ENCODE results near the gene CFAP126. TPM values are rescaled to one million over a fixed set of nuclear protein-coding genes. Genes with fewer than 3 reads are reported as not detected.

CFAP126 gene
- total and polyA plus RNA-seq, 2 of the 13 experiments (the other 11 are each of a cell fraction or from before 2014, with no cell fraction given): not detected

DNA sequence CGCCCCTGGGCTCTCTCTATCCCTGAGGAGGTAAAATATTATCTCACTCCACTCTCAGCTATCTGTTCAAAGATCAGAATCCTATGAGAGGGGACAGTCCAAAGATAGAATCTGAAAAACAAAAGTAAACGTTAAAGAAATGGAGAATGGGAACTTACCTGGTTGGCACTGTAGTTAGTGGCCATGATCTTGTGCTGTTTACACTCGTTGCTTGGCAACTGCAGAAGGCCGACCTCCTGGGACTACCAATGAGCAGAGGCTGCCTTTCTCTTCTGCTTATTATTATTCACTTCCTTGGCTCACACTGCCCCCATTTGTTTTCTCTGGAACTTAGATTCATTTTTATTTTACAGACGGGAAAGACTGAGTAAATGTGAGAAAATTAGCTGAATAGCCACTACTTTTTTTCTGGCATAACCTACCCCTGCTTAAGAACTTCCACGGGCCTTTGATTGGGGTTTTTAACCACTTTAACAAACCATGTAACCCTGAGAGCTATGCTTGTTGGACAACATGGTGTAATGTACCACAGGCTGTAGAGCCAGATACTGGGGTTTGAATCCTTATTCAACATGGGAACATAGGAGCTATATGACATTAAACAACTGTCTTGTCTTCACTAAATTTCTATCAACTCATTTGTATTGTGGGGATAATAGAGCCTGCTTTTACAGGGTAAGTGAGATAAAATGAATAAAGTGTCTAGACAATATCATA lies at the start of gene CFAP126 (continued):
- TF ChIP-seq RFXAP (CRISPR knock-in tag; IDR thresholded peaks at IDR 0.05; ENCODE audit: borderline replicate concordance) (peak; percentile 55; the same call in 1 of the 2 replicates), ZNF224 (CRISPR knock-in tag; IDR thresholded peaks at IDR 0.05) (no peak), THAP11 (CRISPR knock-in tag; IDR thresholded peaks at IDR 0.05) (0 out of 2 replicates have a peak, but pooled peaks have one; percentile 25), ZNF20 (CRISPR knock-in tag; IDR thresholded peaks at IDR 0.05) (no peak), ZNF878 (CRISPR knock-in tag; IDR thresholded peaks at IDR 0.05) (no peak), ZNF703 (CRISPR knock-in tag; IDR thresholded peaks at IDR 0.05; ENCODE audit: borderline replicate concordance) (no peak), ZNF605 (CRISPR knock-in tag; IDR thresholded peaks at IDR 0.05) (no peak), ZNF33A (CRISPR knock-in tag; IDR thresholded peaks at IDR 0.05; ENCODE audit: borderline replicate concordance) (no peak), ASH2L (IDR thresholded peaks at IDR 0.05; ENCODE audit: insufficient read length, low read depth, low read length) (peak; percentile 38), ZNF652 (CRISPR knock-in tag; IDR thresholded peaks at IDR 0.05; ENCODE audit: borderline replicate concordance, low read depth) (no peak), ZBTB7A (CRISPR knock-in tag; IDR thresholded peaks at IDR 0.05) (no peak), JARID2 (CRISPR knock-in tag; IDR thresholded peaks at IDR 0.05; ENCODE audit: insufficient replicate concordance) (no peak), HMG20A (CRISPR knock-in tag; IDR thresholded peaks at IDR 0.05; ENCODE audit: borderline replicate concordance) (0 out of 2 replicates have a peak, but pooled peaks have one; percentile 11), ZNF446 (CRISPR knock-in tag; IDR thresholded peaks at IDR 0.05) (no peak)
- TF ChIP-seq, protein P1, sequence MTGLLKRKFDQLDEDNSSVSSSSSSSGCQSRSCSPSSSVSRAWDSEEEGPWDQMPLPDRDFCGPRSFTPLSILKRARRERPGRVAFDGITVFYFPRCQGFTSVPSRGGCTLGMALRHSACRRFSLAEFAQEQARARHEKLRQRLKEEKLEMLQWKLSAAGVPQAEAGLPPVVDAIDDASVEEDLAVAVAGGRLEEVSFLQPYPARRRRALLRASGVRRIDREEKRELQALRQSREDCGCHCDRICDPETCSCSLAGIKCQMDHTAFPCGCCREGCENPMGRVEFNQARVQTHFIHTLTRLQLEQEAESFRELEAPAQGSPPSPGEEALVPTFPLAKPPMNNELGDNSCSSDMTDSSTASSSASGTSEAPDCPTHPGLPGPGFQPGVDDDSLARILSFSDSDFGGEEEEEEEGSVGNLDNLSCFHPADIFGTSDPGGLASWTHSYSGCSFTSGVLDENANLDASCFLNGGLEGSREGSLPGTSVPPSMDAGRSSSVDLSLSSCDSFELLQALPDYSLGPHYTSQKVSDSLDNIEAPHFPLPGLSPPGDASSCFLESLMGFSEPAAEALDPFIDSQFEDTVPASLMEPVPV (CRISPR knock-in tag; IDR thresholded peaks at IDR 0.05): no peak
- TF ChIP-seq, protein P2, sequence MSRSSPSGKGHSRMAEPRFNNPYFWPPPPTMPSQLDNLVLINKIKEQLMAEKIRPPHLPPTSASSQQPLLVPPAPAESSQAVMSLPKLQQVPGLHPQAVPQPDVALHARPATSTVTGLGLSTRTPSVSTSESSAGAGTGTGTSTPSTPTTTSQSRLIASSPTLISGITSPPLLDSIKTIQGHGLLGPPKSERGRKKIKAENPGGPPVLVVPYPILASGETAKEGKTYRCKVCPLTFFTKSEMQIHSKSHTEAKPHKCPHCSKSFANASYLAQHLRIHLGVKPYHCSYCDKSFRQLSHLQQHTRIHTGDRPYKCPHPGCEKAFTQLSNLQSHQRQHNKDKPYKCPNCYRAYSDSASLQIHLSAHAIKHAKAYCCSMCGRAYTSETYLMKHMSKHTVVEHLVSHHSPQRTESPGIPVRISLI (CRISPR knock-in tag; IDR thresholded peaks at IDR 0.05; ENCODE audit: borderline replicate concordance): no peak
- TF ChIP-seq, protein P3, sequence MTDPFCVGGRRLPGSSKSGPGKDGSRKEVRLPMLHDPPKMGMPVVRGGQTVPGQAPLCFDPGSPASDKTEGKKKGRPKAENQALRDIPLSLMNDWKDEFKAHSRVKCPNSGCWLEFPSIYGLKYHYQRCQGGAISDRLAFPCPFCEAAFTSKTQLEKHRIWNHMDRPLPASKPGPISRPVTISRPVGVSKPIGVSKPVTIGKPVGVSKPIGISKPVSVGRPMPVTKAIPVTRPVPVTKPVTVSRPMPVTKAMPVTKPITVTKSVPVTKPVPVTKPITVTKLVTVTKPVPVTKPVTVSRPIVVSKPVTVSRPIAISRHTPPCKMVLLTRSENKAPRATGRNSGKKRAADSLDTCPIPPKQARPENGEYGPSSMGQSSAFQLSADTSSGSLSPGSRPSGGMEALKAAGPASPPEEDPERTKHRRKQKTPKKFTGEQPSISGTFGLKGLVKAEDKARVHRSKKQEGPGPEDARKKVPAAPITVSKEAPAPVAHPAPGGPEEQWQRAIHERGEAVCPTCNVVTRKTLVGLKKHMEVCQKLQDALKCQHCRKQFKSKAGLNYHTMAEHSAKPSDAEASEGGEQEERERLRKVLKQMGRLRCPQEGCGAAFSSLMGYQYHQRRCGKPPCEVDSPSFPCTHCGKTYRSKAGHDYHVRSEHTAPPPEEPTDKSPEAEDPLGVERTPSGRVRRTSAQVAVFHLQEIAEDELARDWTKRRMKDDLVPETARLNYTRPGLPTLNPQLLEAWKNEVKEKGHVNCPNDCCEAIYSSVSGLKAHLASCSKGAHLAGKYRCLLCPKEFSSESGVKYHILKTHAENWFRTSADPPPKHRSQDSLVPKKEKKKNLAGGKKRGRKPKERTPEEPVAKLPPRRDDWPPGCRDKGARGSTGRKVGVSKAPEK (CRISPR knock-in tag; IDR thresholded peaks at IDR 0.05; ENCODE audit: borderline replicate concordance): no peak
- TF ChIP-seq, protein P4, sequence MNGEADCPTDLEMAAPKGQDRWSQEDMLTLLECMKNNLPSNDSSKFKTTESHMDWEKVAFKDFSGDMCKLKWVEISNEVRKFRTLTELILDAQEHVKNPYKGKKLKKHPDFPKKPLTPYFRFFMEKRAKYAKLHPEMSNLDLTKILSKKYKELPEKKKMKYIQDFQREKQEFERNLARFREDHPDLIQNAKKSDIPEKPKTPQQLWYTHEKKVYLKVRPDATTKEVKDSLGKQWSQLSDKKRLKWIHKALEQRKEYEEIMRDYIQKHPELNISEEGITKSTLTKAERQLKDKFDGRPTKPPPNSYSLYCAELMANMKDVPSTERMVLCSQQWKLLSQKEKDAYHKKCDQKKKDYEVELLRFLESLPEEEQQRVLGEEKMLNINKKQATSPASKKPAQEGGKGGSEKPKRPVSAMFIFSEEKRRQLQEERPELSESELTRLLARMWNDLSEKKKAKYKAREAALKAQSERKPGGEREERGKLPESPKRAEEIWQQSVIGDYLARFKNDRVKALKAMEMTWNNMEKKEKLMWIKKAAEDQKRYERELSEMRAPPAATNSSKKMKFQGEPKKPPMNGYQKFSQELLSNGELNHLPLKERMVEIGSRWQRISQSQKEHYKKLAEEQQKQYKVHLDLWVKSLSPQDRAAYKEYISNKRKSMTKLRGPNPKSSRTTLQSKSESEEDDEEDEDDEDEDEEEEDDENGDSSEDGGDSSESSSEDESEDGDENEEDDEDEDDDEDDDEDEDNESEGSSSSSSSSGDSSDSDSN (CRISPR knock-in tag; IDR thresholded peaks at IDR 0.05): no peak
- TF ChIP-seq, protein P5, sequence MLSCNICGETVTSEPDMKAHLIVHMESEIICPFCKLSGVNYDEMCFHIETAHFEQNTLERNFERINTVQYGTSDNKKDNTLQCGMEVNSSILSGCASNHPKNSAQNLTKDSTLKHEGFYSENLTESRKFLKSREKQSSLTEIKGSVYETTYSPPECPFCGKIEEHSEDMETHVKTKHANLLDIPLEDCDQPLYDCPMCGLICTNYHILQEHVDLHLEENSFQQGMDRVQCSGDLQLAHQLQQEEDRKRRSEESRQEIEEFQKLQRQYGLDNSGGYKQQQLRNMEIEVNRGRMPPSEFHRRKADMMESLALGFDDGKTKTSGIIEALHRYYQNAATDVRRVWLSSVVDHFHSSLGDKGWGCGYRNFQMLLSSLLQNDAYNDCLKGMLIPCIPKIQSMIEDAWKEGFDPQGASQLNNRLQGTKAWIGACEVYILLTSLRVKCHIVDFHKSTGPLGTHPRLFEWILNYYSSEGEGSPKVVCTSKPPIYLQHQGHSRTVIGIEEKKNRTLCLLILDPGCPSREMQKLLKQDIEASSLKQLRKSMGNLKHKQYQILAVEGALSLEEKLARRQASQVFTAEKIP (CRISPR knock-in tag; IDR thresholded peaks at IDR 0.05; ENCODE audit: borderline replicate concordance): no peak

Measured in HepG2 (cell line).